ENCODE measurements around the gene OR56B1.
"Not testable (repeated sequence)": the region's sequence is repeated elsewhere in the genome, so short reads cannot be mapped to it uniquely, and the experiment has no call there.

Gene OR56B1

DNA sequence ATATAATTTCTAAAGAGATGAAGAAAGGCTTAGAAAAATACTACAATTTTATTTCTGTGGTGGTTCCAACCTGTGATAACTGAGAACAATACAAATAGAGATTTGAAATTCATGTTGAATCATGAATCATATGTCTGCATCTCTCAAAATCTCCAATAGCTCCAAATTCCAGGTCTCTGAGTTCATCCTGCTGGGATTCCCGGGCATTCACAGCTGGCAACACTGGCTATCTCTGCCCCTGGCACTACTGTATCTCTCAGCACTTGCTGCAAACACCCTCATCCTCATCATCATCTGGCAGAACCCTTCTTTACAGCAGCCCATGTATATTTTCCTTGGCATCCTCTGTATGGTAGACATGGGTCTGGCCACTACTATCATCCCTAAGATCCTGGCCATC, at the start of gene OR56B1:
OR56B1 (plus strand) TSS at position 53 of the 400 bp plus-strand sequence; CDS start at position 122, 69 bp downstream.
- DNase-seq (ENCODE audit: low read depth) = no peak

DNA sequence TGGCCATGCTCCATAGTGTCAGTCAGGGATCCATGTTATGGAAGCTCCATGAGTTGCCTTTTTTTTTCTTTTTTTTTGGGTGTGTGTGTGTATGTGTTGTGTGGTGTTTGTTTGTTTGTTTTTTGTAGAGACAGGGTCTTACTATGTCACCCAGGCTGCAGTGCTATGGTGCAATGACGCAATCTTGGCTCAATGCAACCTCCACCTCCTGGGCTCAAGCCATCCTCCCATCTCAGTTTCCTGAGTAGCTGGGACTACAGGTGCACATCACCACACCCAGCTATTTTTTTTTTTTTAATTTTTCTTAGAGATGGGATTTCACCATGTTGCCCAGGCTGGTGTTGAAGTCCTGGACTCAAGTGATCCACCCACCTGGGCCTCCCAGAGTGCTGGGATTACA, 47.8 kb upstream of the OR56B1 start:
- DNase-seq (ENCODE audit: low read depth) = no peak

DNA sequence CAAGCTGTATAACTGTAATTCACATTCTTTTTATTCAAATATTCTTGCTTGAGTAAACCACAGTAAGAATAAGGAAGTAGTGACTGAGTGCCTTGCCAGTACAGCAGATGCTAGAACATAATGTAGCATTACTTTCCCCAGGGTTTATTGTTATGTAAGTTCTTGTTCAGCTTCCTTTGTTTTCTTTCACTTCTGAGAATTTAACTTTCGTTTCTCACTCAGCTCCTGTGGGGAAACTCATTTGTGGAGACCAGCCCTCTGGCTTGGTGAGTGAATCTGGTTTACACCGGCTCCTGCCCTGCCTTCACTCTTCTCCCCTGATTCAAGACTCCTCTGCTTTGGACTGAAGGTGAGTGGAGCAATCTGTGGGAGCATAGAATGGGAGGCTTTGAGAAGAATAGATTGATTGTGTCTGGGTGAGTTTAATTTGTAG, 46.7 kb upstream of the OR56B1 start, which contains the start of gene TRIM22:
TRIM22 (plus strand) TSS at position 240 of the 433 bp plus-strand sequence. CDS start 6,443 bp downstream, outside the sequence.
- DNase-seq (ENCODE audit: low read depth) = peak; percentile 67

- DNase-seq (ENCODE audit: low read depth) = peak; percentile 27
Observed at GRCh38 chr11:5690216-5690615, 46.0 kb upstream of the OR56B1 start.

- DNase-seq (ENCODE audit: low read depth) = peak; percentile 35
Observed at GRCh38 chr11:5690736-5691135, 45.5 kb upstream of the OR56B1 start.

DNA sequence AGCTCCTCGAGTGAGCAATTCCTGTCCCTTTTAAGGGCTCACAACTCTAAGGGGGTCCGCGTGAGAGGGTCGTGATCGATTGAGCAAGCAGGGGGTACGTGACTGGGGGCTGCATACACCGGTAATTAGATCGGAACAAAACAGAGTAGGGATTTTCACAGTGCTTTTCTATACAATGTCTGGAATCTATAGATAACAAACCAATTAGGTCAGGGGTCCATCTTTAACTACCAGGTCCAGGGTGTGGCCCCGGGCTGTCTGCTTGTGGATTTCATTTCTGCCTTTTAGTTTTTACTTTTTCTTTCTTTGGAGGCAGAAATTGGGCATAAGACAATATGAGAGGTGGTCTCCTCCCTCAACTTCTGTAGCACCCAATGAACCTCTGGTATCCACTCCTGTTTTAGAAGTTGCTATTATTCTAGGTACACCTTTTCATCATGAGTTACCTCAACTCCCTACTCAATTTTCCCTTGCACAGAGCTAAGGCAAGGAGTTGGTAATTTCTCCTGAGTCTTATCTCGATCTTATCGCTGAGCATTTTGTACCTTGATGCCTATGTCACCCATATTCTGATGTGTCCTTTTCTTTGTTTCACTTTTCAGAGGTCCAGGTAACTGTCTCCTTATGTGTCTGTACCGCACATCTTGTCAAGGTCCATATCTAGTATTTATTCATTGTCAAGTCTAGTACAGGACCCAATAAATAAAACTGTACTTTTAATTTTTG, 44.8 kb upstream of the OR56B1 start:
- not testable (repeated sequence) for DNase-seq (ENCODE audit: low read depth)

DNA sequence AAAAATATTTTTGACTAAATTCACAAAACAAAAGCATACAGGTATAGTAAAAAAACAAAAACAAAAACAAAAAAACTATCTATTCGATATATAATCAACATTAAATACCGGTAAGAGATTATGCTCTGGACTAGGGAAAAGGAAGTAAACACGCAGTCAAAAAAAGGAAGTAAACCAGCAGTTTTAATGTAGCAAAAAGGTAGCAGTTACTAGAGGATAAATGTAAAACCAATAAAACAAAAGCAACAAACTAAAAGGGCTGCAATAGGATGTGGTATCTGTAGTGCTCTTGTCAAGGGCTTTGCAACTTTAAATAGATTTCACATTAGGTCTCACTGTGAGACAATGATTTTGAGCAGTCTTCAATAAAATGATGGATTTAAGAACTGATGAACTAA, 44.3 kb upstream of the OR56B1 start:
- DNase-seq (ENCODE audit: low read depth) = no peak

- no peak for DNase-seq (ENCODE audit: low read depth)
Observed at GRCh38 chr11:5694642-5695041, 41.6 kb upstream of the OR56B1 start.

GRCh38 chr11:5695580-5695979, 40.7 kb upstream of the OR56B1 start:
- no peak for DNase-seq (ENCODE audit: low read depth)

DNA sequence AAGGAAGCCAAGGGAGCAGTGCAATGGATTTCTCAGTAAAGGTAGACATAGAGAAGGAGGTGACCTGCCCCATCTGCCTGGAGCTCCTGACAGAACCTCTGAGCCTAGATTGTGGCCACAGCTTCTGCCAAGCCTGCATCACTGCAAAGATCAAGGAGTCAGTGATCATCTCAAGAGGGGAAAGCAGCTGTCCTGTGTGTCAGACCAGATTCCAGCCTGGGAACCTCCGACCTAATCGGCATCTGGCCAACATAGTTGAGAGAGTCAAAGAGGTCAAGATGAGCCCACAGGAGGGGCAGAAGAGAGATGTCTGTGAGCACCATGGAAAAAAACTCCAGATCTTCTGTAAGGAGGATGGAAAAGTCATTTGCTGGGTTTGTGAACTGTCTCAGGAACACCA, 40.0 kb upstream of the OR56B1 start:
- DNase-seq (ENCODE audit: low read depth) = no peak

- DNase-seq (ENCODE audit: low read depth) = no peak
Observed at GRCh38 chr11:5698281-5698680, 38.0 kb upstream of the OR56B1 start.

DNA sequence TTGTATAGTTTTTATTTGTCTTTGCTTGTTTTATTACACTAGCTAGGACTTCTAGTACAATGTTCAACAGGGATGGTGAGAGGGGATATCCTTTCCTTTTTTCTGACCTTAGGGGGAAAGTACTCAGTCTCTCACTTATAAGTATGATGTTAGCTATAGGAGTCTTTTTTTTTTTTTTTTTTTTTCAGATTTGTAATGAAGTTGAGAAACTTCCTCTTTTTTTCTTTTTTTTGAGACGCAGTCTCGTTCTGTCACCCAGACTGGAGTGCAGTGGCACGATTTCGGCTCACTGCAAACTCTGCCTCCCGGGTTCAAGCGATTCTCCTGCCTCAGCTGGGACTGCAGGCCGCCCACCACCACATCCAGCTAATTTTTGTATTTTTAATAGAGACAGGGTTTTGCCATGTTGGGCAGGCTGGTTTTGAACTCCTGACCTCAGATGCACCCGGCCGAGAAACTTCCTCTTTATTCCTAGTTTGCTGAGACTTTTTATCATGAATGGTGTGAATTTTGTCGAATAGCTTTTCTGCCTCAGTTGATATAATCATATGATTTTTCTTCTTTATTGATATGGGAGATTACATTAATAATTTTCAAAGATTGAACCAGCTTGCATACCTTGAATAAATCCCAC, 35.7 kb upstream of the OR56B1 start:
- DNase-seq (ENCODE audit: low read depth) = no peak

GRCh38 chr11:5701055-5701577, 35.1 kb upstream of the OR56B1 start:
- DNase-seq (ENCODE audit: low read depth) = no peak

GRCh38 chr11:5703741-5704536, 32.3 kb upstream of the OR56B1 start:
- DNase-seq (ENCODE audit: low read depth) = no peak

- no peak for DNase-seq (ENCODE audit: low read depth)
Observed at GRCh38 chr11:5705688-5706087, 30.6 kb upstream of the OR56B1 start.

DNA sequence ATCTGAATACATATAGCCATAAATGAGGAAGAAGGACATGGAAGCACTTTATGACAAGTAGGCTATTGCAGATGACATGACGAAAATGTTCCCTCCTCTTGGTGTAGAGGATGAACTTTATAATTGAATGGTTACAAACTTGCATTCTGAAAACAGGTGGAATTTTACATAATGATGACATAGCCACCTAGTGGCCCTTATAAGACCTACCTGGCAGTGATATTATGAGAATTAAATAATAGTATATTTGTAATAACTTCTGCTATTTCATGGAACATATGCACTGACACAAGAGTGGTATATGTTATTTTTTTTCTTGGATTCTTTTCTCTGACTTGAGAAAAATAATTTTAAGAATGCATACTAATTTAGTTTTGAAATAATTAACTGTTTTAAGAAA, 23.7 kb upstream of the OR56B1 start:
- DNase-seq (ENCODE audit: low read depth) = no peak

DNA sequence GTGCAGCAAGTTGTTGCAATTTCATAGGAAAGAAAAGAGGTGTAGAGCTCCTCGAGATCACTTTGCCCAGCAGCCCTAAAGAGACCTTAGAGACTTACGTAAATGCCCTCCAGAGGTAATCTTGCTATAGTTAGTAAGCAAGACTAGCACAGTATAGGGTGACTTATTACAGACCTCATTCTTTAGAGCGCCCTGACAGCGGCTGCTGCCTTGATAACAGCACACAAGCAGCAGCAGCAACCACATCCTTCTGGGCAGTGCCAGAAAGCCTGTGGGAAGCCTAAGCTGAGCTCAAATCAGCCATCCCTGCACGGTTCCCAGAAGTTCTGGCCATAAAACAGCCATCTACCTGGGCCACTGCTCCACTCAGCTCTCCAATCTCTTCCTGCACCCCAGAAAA, 22.6 kb upstream of the OR56B1 start:
- DNase-seq (ENCODE audit: low read depth) = no peak

- not testable (repeated sequence) for DNase-seq (ENCODE audit: low read depth)
Observed at GRCh38 chr11:5716518-5716917, 19.7 kb upstream of the OR56B1 start.

- no peak for DNase-seq (ENCODE audit: low read depth)
Observed at GRCh38 chr11:5719703-5720495, 16.3 kb upstream of the OR56B1 start.

GRCh38 chr11:5722622-5723021, 13.6 kb upstream of the OR56B1 start:
- no peak for DNase-seq (ENCODE audit: low read depth)

DNA sequence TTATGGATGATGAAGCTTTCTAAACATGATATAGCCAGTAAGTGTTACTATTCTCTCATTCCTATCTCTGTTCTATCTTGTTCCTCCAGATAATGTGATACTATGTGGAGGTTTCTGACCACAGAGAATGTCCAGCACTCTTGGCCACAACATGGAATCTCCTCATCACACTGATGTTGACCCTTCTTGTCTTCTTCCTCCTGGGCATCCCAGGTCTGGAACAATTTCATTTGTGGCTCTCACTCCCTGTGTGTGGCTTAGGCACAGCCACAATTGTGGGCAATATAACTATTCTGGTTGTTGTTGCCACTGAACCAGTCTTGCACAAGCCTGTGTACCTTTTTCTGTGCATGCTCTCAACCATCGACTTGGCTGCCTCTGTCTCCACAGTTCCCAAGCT, 9.9 kb upstream of the OR56B1 start:
- DNase-seq (ENCODE audit: low read depth) = no peak

- DNase-seq (ENCODE audit: low read depth) = no peak
Observed at GRCh38 chr11:5727691-5728090, 8.6 kb upstream of the OR56B1 start.

All from fibroblast of gingiva (primary cell).